ENCODE measurements around the gene FHIT. TPM values are rescaled to one million over a fixed set of nuclear protein-coding genes. Genes with fewer than 3 reads are reported as not detected.

FHIT gene
- total and polyA plus RNA-seq, 2 donors from 2014 or later: 20.2 to 61.2 TPM

DNA sequence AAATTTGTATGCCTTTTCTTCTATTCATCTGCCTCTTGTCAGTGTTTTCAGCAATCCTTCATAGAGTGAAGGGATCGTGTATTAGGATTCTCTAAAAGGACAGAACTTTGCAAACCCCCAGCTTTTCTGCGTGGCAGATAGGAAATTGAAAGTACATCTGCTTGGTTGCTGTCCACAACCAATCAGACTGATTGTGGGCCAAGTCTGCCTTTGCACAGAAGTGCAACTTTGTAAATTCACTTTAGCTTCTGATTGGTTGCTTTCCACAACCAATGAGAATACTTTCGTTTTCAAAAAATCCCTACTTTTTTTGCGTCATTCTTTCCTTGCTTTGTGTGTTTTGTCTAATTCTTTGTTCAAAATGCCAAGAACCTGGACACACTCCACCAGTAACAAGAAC lies 847.4 kb downstream of the FHIT start:
- DNase-seq (no peak), FAIRE-seq (no peak)
- Histone ChIP-seq H3K36me3 (ENCODE audit: control insufficient read depth in 2 of 3, insufficient read depth in 3 of 3, low read length in 3 of 3) (no peaks in the 10 kb centered on the region), H3K9ac (ENCODE audit: low read length in 3 of 3) (no peak overlapping the region), H3K4me3 (ENCODE audit: low read length in 3 of 3) (no peak overlapping the region), H3K27me3 (ENCODE audit: control insufficient read depth, insufficient read depth, low read length) (no peaks in the 10 kb centered on the region), H3K9me3 (ENCODE audit: control insufficient read depth in 2 of 3, insufficient read depth in 1 of 3, low read length in 3 of 3) (no peaks in the 10 kb centered on the region), H3K4me1 (ENCODE audit: control insufficient read depth in 2 of 3, insufficient read depth in 2 of 3, low read depth in 1 of 3, low read length in 3 of 3) (no peaks in the 10 kb centered on the region), H3K27ac (ENCODE audit: low read depth in 2 of 2, low read length in 2 of 2) (no peak overlapping the region)
- intact Hi-C loops (cut with DNase I): no loop called here
- TF ChIP-seq, protein P1, sequence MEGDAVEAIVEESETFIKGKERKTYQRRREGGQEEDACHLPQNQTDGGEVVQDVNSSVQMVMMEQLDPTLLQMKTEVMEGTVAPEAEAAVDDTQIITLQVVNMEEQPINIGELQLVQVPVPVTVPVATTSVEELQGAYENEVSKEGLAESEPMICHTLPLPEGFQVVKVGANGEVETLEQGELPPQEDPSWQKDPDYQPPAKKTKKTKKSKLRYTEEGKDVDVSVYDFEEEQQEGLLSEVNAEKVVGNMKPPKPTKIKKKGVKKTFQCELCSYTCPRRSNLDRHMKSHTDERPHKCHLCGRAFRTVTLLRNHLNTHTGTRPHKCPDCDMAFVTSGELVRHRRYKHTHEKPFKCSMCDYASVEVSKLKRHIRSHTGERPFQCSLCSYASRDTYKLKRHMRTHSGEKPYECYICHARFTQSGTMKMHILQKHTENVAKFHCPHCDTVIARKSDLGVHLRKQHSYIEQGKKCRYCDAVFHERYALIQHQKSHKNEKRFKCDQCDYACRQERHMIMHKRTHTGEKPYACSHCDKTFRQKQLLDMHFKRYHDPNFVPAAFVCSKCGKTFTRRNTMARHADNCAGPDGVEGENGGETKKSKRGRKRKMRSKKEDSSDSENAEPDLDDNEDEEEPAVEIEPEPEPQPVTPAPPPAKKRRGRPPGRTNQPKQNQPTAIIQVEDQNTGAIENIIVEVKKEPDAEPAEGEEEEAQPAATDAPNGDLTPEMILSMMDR (IDR thresholded peaks at IDR 0.05; ENCODE audit: borderline replicate concordance, extremely low read depth, insufficient read depth): no peak

DNA sequence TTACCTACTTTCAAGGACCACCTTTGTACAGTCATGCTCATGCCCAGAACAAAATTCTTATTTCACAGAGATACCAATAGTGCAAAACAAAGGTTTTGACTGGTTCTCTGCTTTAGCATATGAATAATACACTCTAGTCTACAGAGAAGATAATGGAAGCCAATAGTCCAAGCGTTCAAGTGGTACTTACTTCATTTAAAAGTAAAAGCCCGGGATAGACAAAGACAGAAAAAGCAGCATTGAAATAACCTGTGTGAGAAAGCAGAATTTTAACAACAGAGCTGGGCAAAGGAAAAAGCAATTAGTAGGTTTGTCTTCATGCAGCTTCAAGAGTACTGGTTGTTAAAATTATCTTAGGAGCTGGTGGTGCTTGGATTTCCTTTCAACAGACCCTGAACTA lies 848.3 kb downstream of the FHIT start:
- no peak for DNase-seq
- no peak overlapping the region for H3K9ac ChIP-seq (ENCODE audit: low read length in 3 of 3)
- TF ChIP-seq, protein P1 (IDR thresholded peaks at IDR 0.05; ENCODE audit: borderline replicate concordance, extremely low read depth, insufficient read depth): no peak
- no peaks in the 10 kb centered on the region for H3K27me3 ChIP-seq (ENCODE audit: control insufficient read depth, insufficient read depth, low read length)
- H3K4me1 ChIP-seq (ENCODE audit: control insufficient read depth in 2 of 3, insufficient read depth in 2 of 3, low read depth in 1 of 3, low read length in 3 of 3): no peaks in the 10 kb centered on the region
- intact Hi-C loops (cut with DNase I): no loop called here
- H3K9me3 ChIP-seq (ENCODE audit: control insufficient read depth in 2 of 3, insufficient read depth in 1 of 3, low read length in 3 of 3): no peaks in the 10 kb centered on the region
- H3K4me3 ChIP-seq (ENCODE audit: low read length in 3 of 3): no peak overlapping the region
- no peak overlapping the region for H3K27ac ChIP-seq (ENCODE audit: low read depth in 2 of 2, low read length in 2 of 2)
- H3K36me3 ChIP-seq (ENCODE audit: control insufficient read depth in 2 of 3, insufficient read depth in 3 of 3, low read length in 3 of 3): no peaks in the 10 kb centered on the region
- FAIRE-seq: no peak

DNA sequence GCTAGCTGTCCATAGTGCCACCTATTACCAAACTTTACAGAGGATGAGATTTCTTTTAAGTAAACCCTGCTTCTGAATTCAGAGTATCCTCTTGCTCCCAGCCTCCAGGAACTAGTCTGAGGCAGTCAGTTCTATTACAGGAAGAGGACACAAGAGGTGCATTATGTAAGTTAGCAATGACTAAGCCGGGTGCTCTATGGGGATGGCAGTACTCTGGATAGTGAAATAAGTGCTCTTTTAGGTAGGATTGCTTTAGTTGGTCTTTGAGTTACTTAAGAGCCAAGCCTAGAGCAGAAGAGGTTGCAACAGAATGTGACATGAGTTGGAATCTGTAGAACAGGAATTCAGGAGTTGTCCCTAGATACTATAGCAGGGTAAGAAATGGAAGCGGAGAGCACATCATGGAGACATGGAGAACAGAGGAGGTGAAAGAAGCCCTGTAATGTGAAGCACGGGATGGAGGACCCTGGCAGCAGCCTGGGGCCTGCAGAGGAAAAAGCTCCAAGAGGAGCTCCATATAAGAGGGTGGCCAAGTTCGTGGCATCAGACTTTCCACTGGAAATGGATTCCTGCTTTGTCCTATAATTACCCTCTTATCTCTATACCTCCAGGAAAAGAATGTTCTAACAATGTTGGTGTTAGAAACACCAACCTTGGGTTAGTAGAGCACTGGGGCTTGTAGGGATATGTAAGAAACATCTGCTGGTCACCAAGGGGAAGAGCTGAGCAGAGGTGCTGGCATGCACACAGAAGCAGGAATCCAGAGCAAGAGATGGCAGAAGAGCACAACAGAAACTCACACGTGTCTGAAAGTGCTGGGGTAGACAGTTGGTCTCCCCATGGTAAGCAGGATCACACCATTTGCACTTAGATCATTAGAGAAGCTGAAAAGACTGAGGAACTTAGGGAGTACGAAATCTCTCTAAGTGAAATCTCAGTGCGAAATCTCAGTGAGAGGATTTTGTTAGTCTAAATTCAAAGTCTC lies 851.1 kb downstream of the FHIT start:
- no peak overlapping the region for H3K9ac ChIP-seq (ENCODE audit: low read length in 3 of 3)
- intact Hi-C loops (cut with DNase I): no loop called here
- no peaks in the 10 kb centered on the region for H3K36me3 ChIP-seq (ENCODE audit: control insufficient read depth in 2 of 3, insufficient read depth in 3 of 3, low read length in 3 of 3)
- no peaks in the 10 kb centered on the region for H3K9me3 ChIP-seq (ENCODE audit: control insufficient read depth in 2 of 3, insufficient read depth in 1 of 3, low read length in 3 of 3)
- no peak for DNase-seq
- H3K4me1 ChIP-seq (ENCODE audit: control insufficient read depth in 2 of 3, insufficient read depth in 2 of 3, low read depth in 1 of 3, low read length in 3 of 3): no peaks in the 10 kb centered on the region
- TF ChIP-seq, protein P1 (IDR thresholded peaks at IDR 0.05; ENCODE audit: borderline replicate concordance, extremely low read depth, insufficient read depth): no peak
- no peak overlapping the region for H3K4me3 ChIP-seq (ENCODE audit: low read length in 3 of 3)
- H3K27me3 ChIP-seq (ENCODE audit: control insufficient read depth, insufficient read depth, low read length): no peaks in the 10 kb centered on the region
- H3K27ac ChIP-seq (ENCODE audit: low read depth in 2 of 2, low read length in 2 of 2): no peak overlapping the region
- no peak for FAIRE-seq

All from kidney (tissue), 14 donors.